Chondrocyte (in vitro differentiated cells): Measurements from ENCODE around the gene AGPAT2. TPM values are rescaled to one million over a fixed set of nuclear protein-coding genes. Genes with fewer than 3 reads are reported as not detected.

ENCODE experiments used
- DNase-seq: peaks from one replicate; pipeline ENCODE4 v3.0.0; 2021; ENCODE audit warnings: mixed read lengths, low spot score
- H3K27ac Mint-ChIP-seq: one replicate; pipeline ENCODE4 v1.8.0; 2021; ENCODE audit warnings: mild to moderate bottlenecking, moderate library complexity, mixed read lengths; ENCODE audit not compliant: unreplicated experiment
- H3K27me3 Mint-ChIP-seq: 2 replicates; pipeline ENCODE4 v1.8.0; 2021; ENCODE audit warnings: low read depth, mixed read lengths
- H3K36me3 Mint-ChIP-seq: 2 replicates; pipeline ENCODE4 v1.8.0; 2021; ENCODE audit warnings: low read depth, mixed read lengths
- H3K4me1 Mint-ChIP-seq: 2 replicates; pipeline ENCODE4 v1.8.0; 2021; ENCODE audit warnings: low read depth, mild to moderate bottlenecking, mixed read lengths
- H3K4me3 Mint-ChIP-seq: one replicate; pipeline ENCODE4 v1.8.0; 2021; ENCODE audit warnings: mild to moderate bottlenecking, moderate library complexity, mixed read lengths; ENCODE audit not compliant: unreplicated experiment
- H3K9me3 Mint-ChIP-seq: 2 replicates; pipeline ENCODE4 v1.8.0; 2021; ENCODE audit warnings: low read depth, mixed read lengths
- total RNA-seq: library from RNA; stranded (reverse); gene quantifications from 3 replicates; pipeline ENCODE4 v1.2.1, GENCODE V29; 2021
- TF ChIP-seq, protein P1 (sequence below): fragments of 200-600 bp; sonication (generic); IDR thresholded peaks from 2 replicates; pipeline ENCODE4 v1.5.0; 2021; ENCODE audit warnings: antibody characterized with exemption, mild to moderate bottlenecking, moderate library complexity

Gene AGPAT2
- total RNA-seq, 1 donor from 2014 or later: 39.8 TPM

DNA sequence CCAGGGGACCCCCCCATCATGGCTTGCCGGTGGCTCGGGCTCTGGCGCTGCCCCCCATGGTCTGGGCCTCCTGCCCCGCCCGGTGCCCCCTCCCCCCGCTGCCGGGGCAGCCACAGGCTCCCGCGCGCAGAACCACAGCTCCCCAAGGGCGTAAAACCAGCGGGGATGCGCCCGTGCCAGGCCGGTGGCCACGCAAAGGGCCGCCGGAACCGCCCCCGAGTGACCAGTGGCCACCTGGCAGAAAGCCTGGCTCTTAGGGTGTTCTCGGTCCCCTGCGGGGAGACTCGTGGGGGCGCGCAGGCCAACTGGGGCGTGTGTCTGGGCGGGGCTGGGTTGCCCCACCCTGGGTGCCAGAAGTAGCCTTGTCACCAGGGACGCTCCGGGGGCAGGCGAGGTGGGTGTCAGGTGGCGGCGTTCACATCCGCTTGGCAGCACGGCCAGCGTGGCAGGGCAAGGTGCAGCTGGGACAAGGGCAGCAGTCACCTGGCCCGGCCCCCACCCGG is 515 bp upstream of the AGPAT2 start:
- Mint-ChIP-seq H3K9me3 (no peaks in the 10 kb centered on the region), H3K27me3 (no peaks in the 10 kb centered on the region), H3K4me1 (peaks cover 7% of the 10 kb centered on the region), H3K4me3 (no peak overlapping the region), H3K27ac (no peak overlapping the region), H3K36me3 (no peaks in the 10 kb centered on the region)
- DNase-seq: no peak
- TF ChIP-seq, protein P1, sequence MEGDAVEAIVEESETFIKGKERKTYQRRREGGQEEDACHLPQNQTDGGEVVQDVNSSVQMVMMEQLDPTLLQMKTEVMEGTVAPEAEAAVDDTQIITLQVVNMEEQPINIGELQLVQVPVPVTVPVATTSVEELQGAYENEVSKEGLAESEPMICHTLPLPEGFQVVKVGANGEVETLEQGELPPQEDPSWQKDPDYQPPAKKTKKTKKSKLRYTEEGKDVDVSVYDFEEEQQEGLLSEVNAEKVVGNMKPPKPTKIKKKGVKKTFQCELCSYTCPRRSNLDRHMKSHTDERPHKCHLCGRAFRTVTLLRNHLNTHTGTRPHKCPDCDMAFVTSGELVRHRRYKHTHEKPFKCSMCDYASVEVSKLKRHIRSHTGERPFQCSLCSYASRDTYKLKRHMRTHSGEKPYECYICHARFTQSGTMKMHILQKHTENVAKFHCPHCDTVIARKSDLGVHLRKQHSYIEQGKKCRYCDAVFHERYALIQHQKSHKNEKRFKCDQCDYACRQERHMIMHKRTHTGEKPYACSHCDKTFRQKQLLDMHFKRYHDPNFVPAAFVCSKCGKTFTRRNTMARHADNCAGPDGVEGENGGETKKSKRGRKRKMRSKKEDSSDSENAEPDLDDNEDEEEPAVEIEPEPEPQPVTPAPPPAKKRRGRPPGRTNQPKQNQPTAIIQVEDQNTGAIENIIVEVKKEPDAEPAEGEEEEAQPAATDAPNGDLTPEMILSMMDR: no peak

DNA sequence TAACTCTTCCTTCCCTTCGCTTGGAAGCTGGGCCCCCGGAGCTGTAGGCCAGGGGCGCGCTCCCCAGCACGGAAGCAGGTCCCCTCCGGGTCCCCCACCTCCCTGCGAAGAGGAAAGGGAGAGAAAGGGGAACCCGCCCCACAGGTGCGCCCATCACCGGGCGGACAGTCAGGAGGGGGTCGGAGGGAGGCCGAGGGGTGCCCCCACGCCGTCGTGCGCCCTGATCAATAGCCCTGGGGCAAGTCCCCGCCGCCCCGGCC is 793 bp downstream of the AGPAT2 start:
- Mint-ChIP-seq H3K36me3 (no peaks in the 10 kb centered on the region), H3K4me3 (peak overlapping the region; percentile 80), H3K4me1 (peaks cover 7% of the 10 kb centered on the region), H3K27me3 (no peaks in the 10 kb centered on the region), H3K27ac (no peak overlapping the region), H3K9me3 (no peaks in the 10 kb centered on the region)
- TF ChIP-seq, protein P1: no peak
- no peak for DNase-seq

DNA sequence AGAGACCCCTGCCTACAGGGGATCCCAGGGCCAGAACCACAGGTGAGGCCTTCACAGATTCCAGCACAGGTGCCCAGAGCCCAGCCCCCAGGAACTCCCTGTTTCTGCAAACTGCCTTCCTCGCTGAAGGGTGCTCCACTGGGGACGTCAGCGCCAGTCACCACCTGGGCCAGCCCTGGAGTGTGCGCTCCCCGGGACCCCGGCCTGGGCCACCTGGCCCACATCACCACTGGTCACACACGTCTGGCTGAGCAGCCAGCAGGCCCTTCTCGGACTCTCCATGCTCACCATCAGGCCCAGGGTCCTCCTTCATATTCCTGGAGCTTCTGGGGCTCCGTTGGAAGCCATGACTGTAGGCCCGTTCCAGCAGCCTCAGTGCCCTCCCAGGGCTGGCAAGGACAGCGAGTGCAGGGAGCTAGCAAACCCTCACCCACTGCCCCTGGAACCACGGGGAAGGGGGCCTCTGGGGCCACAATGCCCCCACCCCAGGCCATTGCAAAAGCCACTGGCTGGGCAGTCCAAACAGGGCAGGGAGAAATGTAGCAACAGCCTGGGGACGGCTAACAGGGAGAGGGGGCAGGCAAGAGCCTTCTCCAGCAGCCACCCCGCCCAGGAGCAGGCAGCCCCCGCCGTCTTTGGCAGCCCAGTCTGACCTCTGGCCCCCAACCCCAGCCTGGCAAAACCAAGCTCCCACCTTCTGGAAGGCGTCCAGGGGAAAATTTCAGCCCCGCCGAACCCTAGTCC is 1.3 kb downstream of the AGPAT2 start:
- peaks cover 7% of the 10 kb centered on the region for H3K4me1 Mint-ChIP-seq
- TF ChIP-seq, protein P1: no peak
- H3K9me3 Mint-ChIP-seq: no peaks in the 10 kb centered on the region
- peak overlapping the region; percentile 80 for H3K4me3 Mint-ChIP-seq
- no peak for DNase-seq
- no peaks in the 10 kb centered on the region for H3K36me3 Mint-ChIP-seq
- H3K27me3 Mint-ChIP-seq: no peaks in the 10 kb centered on the region
- H3K27ac Mint-ChIP-seq: no peak overlapping the region

DNA sequence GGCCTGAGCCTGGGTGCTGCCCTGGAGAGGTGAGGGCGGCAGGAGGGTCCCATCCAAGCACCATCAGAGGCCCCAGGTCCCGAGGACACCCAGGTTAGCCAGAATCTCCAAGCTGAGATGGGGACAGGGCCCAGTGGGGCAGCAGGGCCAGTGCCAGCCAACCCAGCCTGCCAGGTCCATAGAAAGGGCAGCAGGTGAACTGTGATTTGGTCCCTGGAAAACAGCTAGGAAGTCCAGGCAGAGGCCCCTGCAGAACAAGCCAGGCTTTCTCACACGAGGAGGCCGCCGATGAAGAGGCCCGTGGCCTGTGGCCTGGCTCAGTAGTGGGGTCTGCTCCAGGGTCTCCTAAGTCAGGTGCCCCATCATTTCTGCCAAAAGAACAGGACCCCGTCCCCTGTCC is 2.0 kb downstream of the AGPAT2 start:
- Mint-ChIP-seq H3K9me3 (no peaks in the 10 kb centered on the region), H3K27me3 (no peaks in the 10 kb centered on the region), H3K4me1 (peaks cover 7% of the 10 kb centered on the region), H3K36me3 (no peaks in the 10 kb centered on the region), H3K27ac (no peak overlapping the region), H3K4me3 (no peak overlapping the region)
- no peak for DNase-seq
- TF ChIP-seq, protein P1: no peak

DNA sequence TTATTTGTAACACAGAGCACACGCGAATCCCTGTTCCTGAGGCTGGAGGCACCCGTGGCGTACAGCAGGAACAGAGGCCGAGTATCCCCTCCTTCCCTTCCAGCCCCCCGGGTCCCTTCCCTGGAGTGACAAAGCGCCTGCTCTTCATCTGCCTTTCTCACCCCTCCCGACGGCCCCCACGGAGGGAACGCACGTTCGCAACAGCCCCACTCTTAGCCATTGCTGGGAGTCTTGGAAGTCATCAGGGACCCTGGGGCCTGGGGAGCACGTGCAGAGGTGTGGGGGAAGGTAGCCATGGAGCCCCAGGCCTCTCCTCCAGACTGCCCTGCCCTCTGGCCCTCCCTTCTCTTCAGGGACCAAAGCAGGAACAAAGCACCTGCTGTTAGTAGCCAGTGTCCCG is 2.5 kb downstream of the AGPAT2 start:
- DNase-seq: no peak
- TF ChIP-seq, protein P1: no peak
- peaks cover 7% of the 10 kb centered on the region for H3K4me1 Mint-ChIP-seq
- H3K27ac Mint-ChIP-seq: no peak overlapping the region
- H3K4me3 Mint-ChIP-seq: no peak overlapping the region
- H3K36me3 Mint-ChIP-seq: no peaks in the 10 kb centered on the region
- no peaks in the 10 kb centered on the region for H3K27me3 Mint-ChIP-seq
- no peaks in the 10 kb centered on the region for H3K9me3 Mint-ChIP-seq
